SU-DHL-6 (cell line): ENCODE measurements around the gene SLC25A10.

Experiments
- H2AFZ ChIP-seq: fragments of 200-600 bp; sonication (generic); 2 replicates; pipeline ENCODE4 v1.6.1; 2014; ENCODE audit warnings: low read depth, mild to moderate bottlenecking, moderate library complexity, mixed read lengths, antibody characterized with exemption, low read length; ENCODE audit not compliant: severe bottlenecking
- H3F3A ChIP-seq: fragments of 200-600 bp; shearing (Covaris generic); 2 replicates; pipeline ENCODE4 v1.6.0; 2016; ENCODE audit warnings: antibody characterized with exemption, mild to moderate bottlenecking; ENCODE audit not compliant: insufficient read depth
- H3K27ac ChIP-seq: fragments of 200-600 bp; sonication (generic); 2 replicates; pipeline ENCODE4 v1.5.1; 2016; ENCODE audit warnings: low read depth, mild to moderate bottlenecking, low read length, moderate library complexity, mixed read lengths
- H3K27me3 ChIP-seq: fragments of 200-600 bp; sonication (generic), shearing (Covaris generic); 2 replicates; pipeline ENCODE4 v1.6.0; 2014; ENCODE audit warnings: mild to moderate bottlenecking, low read length
- H3K36me3 ChIP-seq: fragments of 200-600 bp; sonication (generic); 2 replicates; pipeline ENCODE4 v1.6.1; 2014; ENCODE audit warnings: mild to moderate bottlenecking, low read length, mixed read lengths
- H3K4me2 ChIP-seq: fragments of 300-600, 200-600 bp; shearing (Covaris generic), sonication (generic); 2 replicates; pipeline ENCODE4 v1.6.0; 2014; ENCODE audit warnings: low read length, low read depth, mild to moderate bottlenecking; ENCODE audit not compliant: poor library complexity, severe bottlenecking
- H3K4me3 ChIP-seq: fragments of 200-600 bp; sonication (generic); 2 replicates; pipeline ENCODE4 v1.5.1; 2014; ENCODE audit warnings: antibody characterized with exemption, low read length, mild to moderate bottlenecking, mixed read lengths; ENCODE audit not compliant: insufficient read depth, poor library complexity, severe bottlenecking
- H3K79me2 ChIP-seq: fragments of 200-600 bp; sonication (generic); 2 replicates; pipeline ENCODE4 v1.6.1; 2014; ENCODE audit warnings: mild to moderate bottlenecking, low read length, moderate library complexity; ENCODE audit not compliant: insufficient read depth
- H3K9ac ChIP-seq: fragments of 200-600 bp; sonication (generic); 2 replicates; pipeline ENCODE4 v1.7.0; 2014; ENCODE audit warnings: mild to moderate bottlenecking, low read length
- H3K9me2 ChIP-seq: fragments of 200-600 bp; sonication (generic); replicated peaks from 2 replicates; pipeline ENCODE4 v1.6.1; 2014; ENCODE audit warnings: low read length; ENCODE audit not compliant: insufficient read depth
- H3K9me3 ChIP-seq: fragments of 200-600 bp; sonication (generic); 2 replicates; pipeline ENCODE4 v1.6.1; 2014; ENCODE audit warnings: low read length, mixed read lengths; ENCODE audit not compliant: insufficient read depth
- H4K20me1 ChIP-seq: fragments of 200-600 bp; sonication (generic); 2 replicates; pipeline ENCODE4 v1.6.1; 2014; ENCODE audit warnings: low read depth, mild to moderate bottlenecking, antibody characterized with exemption, low read length, moderate library complexity, mixed read lengths
- CTCF ChIP-seq: fragments of 200-600 bp; sonication (generic); IDR thresholded peaks from one replicate; pipeline ENCODE4 v1.5.1; 2017; ENCODE audit warnings: antibody characterized with exemption, mild to moderate bottlenecking, low read length, moderate library complexity; ENCODE audit not compliant: insufficient read depth, poor library complexity, severe bottlenecking
- EZH2phosphoT487 ChIP-seq: fragments of 200-600 bp; sonication (generic), shearing (Covaris generic); conservative IDR thresholded peaks from 2 replicates; pipeline ENCODE4 v1.6.1; 2018; ENCODE audit warnings: mild to moderate bottlenecking, antibody characterized with exemption, low read length, moderate library complexity, mixed read lengths

SLC25A10 gene

GRCh38 chr17:81717049-81717765, 5.1 kb downstream of the SLC25A10 start:
- Histone ChIP-seq H3K4me2 (no peak overlapping the region), H3K4me3 (no peak overlapping the region), H2AFZ (no peak overlapping the region), H3K36me3 (no peaks in the 10 kb centered on the region), H4K20me1 (no peaks in the 10 kb centered on the region), H3K27me3 (no peaks in the 10 kb centered on the region), H3K9me3 (no peaks in the 10 kb centered on the region), H3K9me2 (no peaks in the 10 kb centered on the region), H3K9ac (no peak overlapping the region), H3F3A (no peaks in the 10 kb centered on the region), H3K79me2 (peaks cover 27% of the 10 kb centered on the region), H3K27ac (no peak overlapping the region)
- TF ChIP-seq EZH2phosphoT487 (no peak), CTCF (no peak)

- Histone ChIP-seq H4K20me1 (no peaks in the 10 kb centered on the region), H3K27ac (no peak overlapping the region), H2AFZ (no peak overlapping the region), H3K79me2 (peaks cover 22% of the 10 kb centered on the region), H3K9me3 (no peaks in the 10 kb centered on the region), H3K9me2 (no peaks in the 10 kb centered on the region), H3K4me2 (no peak overlapping the region), H3K9ac (no peak overlapping the region), H3K36me3 (no peaks in the 10 kb centered on the region), H3K4me3 (no peak overlapping the region), H3F3A (no peaks in the 10 kb centered on the region), H3K27me3 (no peaks in the 10 kb centered on the region)
- TF ChIP-seq CTCF (no peak), EZH2phosphoT487 (no peak)
These were observed 5.6 kb downstream of the SLC25A10 start for GRCh38 chr17:81717766-81718089.

GRCh38 chr17:81719410-81720266, 7.6 kb downstream of the SLC25A10 start:
- no peaks in the 10 kb centered on the region for H3K9me3 ChIP-seq
- TF ChIP-seq CTCF = no peak
- TF ChIP-seq EZH2phosphoT487 = no peak
- no peaks in the 10 kb centered on the region for H3K9me2 ChIP-seq
- peaks cover 2% of the 10 kb centered on the region; the same call in 1 of the 2 replicates for H3K79me2 ChIP-seq
- no peak overlapping the region for H3K4me2 ChIP-seq
- H3F3A ChIP-seq = no peaks in the 10 kb centered on the region
- H3K4me3 ChIP-seq = no peak overlapping the region
- H3K27me3 ChIP-seq = no peaks in the 10 kb centered on the region
- H3K27ac ChIP-seq = no peak overlapping the region
- H4K20me1 ChIP-seq = no peaks in the 10 kb centered on the region
- H2AFZ ChIP-seq = no peak overlapping the region
- H3K9ac ChIP-seq = no peak overlapping the region
- no peaks in the 10 kb centered on the region for H3K36me3 ChIP-seq
